ENCODE data around the gene LRFN5. TPM values are rescaled to one million over a fixed set of nuclear protein-coding genes. Genes with fewer than 3 reads are reported as not detected.

Gene LRFN5
- total and polyA plus RNA-seq, 2 of the 8 experiments (the other 6 are each of a cell fraction or from before 2014, with no cell fraction given) = 0.85 to 4.7 TPM

DNA sequence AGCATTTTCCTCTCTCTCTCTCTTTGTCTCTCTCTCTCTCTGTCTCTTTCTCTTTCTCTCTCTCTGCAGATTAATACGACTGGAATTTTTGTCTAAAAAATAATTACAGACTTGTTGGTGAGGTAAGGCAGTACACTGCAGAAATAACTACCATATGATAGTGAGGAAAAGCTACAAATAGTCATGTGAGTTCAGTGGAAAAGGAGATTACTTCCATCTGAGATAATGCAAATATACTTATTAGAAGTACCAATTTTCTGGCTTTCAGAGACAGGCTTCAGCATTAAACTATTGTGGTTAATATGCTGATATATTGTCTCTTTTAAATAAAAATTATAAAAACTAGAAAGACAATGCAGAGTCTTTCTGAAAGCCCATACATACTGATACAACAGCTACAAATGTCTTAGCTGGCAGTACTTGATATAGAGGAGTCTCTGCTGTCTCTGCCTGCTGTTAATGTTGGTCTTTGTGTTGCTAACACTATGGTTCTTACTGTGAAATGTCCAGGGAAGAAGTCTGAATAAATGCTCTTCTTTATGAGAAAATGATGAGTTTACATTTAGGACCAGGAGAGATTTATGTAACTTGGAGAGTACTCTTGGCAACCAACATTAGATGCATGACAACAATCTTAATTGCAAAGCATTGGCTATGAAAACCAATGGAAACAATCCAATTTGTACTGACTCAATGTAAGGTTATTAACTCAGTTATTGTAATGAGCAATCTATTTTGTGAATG lies 167.0 kb downstream of the LRFN5 start:
- Histone ChIP-seq H2BK20ac (ENCODE audit: low read length) (no peak overlapping the region), H2BK12ac (ENCODE audit: low read depth, low read length) (no peak overlapping the region), H3K4me1 (replicated peaks in 1 of 4; ENCODE audit: control insufficient read depth in 3 of 4, insufficient read depth in 4 of 4, low read length in 3 of 4) (no peaks in the 10 kb centered on the region), H4K20me1 (replicated peaks in 1 of 2; ENCODE audit: control insufficient read depth in 1 of 2, insufficient read depth in 2 of 2, low read length in 2 of 2) (no peaks in the 10 kb centered on the region), H4K8ac (ENCODE audit: extremely low read depth, insufficient read depth, low read length) (no peak overlapping the region), H3K9ac (replicated peaks in 1 of 4; ENCODE audit: extremely low read depth in 1 of 4, low read depth in 3 of 4, low read length in 3 of 4) (no peak overlapping the region), H2BK5ac (ENCODE audit: low read depth, low read length) (no peak overlapping the region), H3K27ac (ENCODE audit: low read depth, low read length) (no peak overlapping the region), H3K23ac (ENCODE audit: insufficient read length) (no peak overlapping the region), H3K9me3 (ENCODE audit: insufficient read depth in 2 of 2, low read depth in 1 of 2, low read length in 1 of 2) (no peaks in the 10 kb centered on the region), H3K4ac (replicated peaks; ENCODE audit: insufficient read length, low read depth, low read length) (no peak overlapping the region), H4K91ac (replicated peaks; ENCODE audit: insufficient read length, low read length) (no peak overlapping the region), H2AFZ (ENCODE audit: low read length) (no peak overlapping the region), H3K79me2 (ENCODE audit: control insufficient read depth in 1 of 2, insufficient read depth in 2 of 2, low read length in 2 of 2) (no peaks in the 10 kb centered on the region), H3K4me3 (ENCODE audit: extremely low read depth in 1 of 4, insufficient read depth in 2 of 4, low read depth in 3 of 4, low read length in 4 of 4) (no peak overlapping the region), H4K5ac (ENCODE audit: insufficient read length, low read depth, low read length) (no peak overlapping the region), H3K23me2 (ENCODE audit: low read depth, low read length) (no peaks in the 10 kb centered on the region), H2BK120ac (replicated peaks; ENCODE audit: low read depth, low read length) (no peak overlapping the region), H3K79me1 (ENCODE audit: low read depth, low read length) (no peaks in the 10 kb centered on the region), H3K56ac (replicated peaks; ENCODE audit: insufficient read length, low read depth, low read length) (no peak overlapping the region), H3K36me3 (ENCODE audit: control insufficient read depth in 2 of 4, insufficient read depth in 4 of 4, low read length in 3 of 4) (no peaks in the 10 kb centered on the region), H3K27me3 (replicated peaks in 1 of 4; ENCODE audit: control insufficient read depth in 3 of 4, extremely low read depth in 1 of 4, insufficient read depth in 3 of 4, low read length in 3 of 4) (no peaks in the 10 kb centered on the region), H3K4me2 (ENCODE audit: insufficient read depth in 1 of 2, low read depth in 2 of 2, low read length in 2 of 2) (no peak overlapping the region), H3K18ac (ENCODE audit: extremely low read depth, low read length) (no peak overlapping the region), H2AK5ac (ENCODE audit: low read depth, low read length) (no peak overlapping the region), H2BK15ac (ENCODE audit: low read length) (no peak overlapping the region), H3K14ac (ENCODE audit: insufficient read length) (no peak overlapping the region)
- TF ChIP-seq KDM4A (IDR thresholded peaks at IDR 0.05; ENCODE audit: low read depth, low read length, severe bottlenecking) = no peak
- TF ChIP-seq JUND (IDR thresholded peaks at IDR 0.05; ENCODE audit: low read length) = no peak
- TF ChIP-seq CBX8 (IDR thresholded peaks at IDR 0.05; ENCODE audit: borderline replicate concordance, low read depth, low read length) = no peak
- no peak for TF ChIP-seq YY1 (IDR thresholded peaks at IDR 0.05; ENCODE audit: low read depth, low read length)
- TF ChIP-seq HDAC2 (IDR thresholded peaks at IDR 0.05; ENCODE audit: borderline replicate concordance in 1 of 2, low read depth in 2 of 2, low read length in 2 of 2) = no peak
- ChIA-PET CTCF (ENCODE audit: partially characterized antibody) (no interaction called here), POLR2A (ENCODE audit: partially characterized antibody) (no interaction called here)
- no peak for DNase-seq (ENCODE audit: low read depth in 1 of 2, low spot score in 2 of 2)
- no peak for FAIRE-seq
- 71% methylated on average over 1 of the region's 1 CpG; no CpG with 5 or more reads in 1 of the 2 experiments for WGBS, 2 experiments (ENCODE audit: extremely low coverage in 1 of 2, insufficient coverage in 1 of 2, insufficient read length in 1 of 2, insufficient replicate concordance in 2 of 2, low coverage in 1 of 2, low lambda C conversion rate in 2 of 2, missing lambda C conversion rate in 1 of 2)

Measured in H1 (cell line).